ENCODE results near the gene GABARAP.
A peak's percentile ranks its signal among the peaks of the same experiment; 100 is the strongest.

GABARAP gene

DNA sequence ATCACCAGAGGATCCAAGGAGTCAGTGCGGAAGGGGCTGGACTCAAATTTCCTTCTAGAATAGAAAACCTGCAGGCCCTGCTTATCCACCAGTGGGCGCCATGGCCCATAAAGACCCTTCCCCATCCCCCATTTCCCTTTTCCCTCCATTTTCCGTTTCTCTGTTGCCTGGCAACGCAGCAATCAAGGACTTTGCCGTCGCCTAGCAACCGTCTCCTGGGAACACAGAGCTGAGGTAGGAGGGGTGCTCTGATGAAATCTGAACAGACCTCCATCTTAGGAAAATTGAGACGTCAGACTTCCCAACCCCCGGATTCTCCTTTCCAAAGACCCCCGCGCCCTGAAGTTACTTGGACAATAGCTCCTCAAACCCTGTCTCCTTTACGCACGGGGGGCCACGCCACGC lies 28.4 kb downstream of the GABARAP start:
- no peak for TF ChIP-seq EZH2phosphoT487 (IDR thresholded peaks at IDR 0.05; ENCODE audit: borderline replicate concordance)
- TF ChIP-seq, protein P1, sequence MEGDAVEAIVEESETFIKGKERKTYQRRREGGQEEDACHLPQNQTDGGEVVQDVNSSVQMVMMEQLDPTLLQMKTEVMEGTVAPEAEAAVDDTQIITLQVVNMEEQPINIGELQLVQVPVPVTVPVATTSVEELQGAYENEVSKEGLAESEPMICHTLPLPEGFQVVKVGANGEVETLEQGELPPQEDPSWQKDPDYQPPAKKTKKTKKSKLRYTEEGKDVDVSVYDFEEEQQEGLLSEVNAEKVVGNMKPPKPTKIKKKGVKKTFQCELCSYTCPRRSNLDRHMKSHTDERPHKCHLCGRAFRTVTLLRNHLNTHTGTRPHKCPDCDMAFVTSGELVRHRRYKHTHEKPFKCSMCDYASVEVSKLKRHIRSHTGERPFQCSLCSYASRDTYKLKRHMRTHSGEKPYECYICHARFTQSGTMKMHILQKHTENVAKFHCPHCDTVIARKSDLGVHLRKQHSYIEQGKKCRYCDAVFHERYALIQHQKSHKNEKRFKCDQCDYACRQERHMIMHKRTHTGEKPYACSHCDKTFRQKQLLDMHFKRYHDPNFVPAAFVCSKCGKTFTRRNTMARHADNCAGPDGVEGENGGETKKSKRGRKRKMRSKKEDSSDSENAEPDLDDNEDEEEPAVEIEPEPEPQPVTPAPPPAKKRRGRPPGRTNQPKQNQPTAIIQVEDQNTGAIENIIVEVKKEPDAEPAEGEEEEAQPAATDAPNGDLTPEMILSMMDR (conservative IDR thresholded peaks at IDR 0.05; ENCODE audit: low read length), result peak; percentile 89
- no peaks in the 10 kb centered on the region for H3K9me2 ChIP-seq (replicated peaks; ENCODE audit: low read depth, low read length)
- peaks cover 29% of the 10 kb centered on the region for H3K79me2 ChIP-seq (ENCODE audit: insufficient read depth, low read length)
- no peaks in the 10 kb centered on the region for H3K36me3 ChIP-seq (ENCODE audit: insufficient read depth, low read length)
- H3K9ac ChIP-seq (ENCODE audit: low read depth, low read length, poor library complexity, severe bottlenecking), result peak overlapping the region; percentile 48
- H3F3A ChIP-seq (ENCODE audit: low read depth), result peaks cover 3% of the 10 kb centered on the region; the same call in 1 of the 2 replicates
- H3K9me3 ChIP-seq (ENCODE audit: insufficient read depth, low read depth, low read length), result no peaks in the 10 kb centered on the region
- H4K20me1 ChIP-seq (ENCODE audit: insufficient read depth, low read length, poor library complexity, severe bottlenecking), result peaks cover 6% of the 10 kb centered on the region
- peak overlapping the region; percentile 80 for H3K4me3 ChIP-seq (ENCODE audit: low read length, poor library complexity, severe bottlenecking)
- peak overlapping the region; percentile 95 for H3K4me2 ChIP-seq (ENCODE audit: low read depth, low read length, poor library complexity, severe bottlenecking)
- no peak overlapping the region for H2AFZ ChIP-seq (ENCODE audit: low read length)
- H3K27me3 ChIP-seq (ENCODE audit: insufficient read depth, low read length, poor library complexity, severe bottlenecking), result no peaks in the 10 kb centered on the region
- peaks cover 43% of the 10 kb centered on the region for H3K4me1 ChIP-seq (ENCODE audit: insufficient read depth, low read length, poor library complexity, severe bottlenecking)

DNA sequence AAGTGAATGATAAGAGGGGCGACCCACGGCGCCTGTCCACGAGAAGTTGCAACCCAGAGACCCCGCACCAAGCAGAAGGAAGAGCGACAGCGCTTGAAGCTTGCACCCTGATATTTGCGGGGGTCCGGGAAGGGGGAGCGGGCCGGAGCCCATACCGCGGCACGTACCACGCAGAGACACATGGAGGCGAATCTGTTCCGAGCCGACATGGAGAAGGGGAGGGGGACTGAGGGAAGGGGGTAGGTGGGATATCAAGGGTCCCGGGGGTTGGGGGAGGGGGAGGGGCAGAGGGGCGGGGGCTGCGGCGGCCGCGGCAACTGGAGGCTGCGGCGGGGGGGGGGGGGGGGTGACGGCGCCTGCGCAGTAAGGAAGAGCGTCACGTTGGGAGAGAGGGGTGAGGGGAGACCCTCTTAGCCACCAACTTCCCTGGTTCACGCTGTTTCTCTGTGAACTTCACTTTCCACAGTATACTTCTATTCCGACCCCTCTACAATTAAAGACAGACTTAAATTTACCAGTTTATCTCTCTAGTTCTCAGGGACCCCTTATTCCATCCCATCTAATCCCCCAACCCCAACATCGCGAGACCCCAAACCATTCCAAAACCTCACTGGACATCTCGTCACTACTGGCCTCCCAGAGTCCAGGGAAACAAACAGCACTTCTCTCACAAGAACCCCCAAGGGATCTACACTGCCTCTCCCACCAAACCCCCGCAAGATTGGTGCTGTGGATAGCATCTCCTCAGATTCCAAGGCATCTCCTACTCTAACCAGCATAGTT lies 30.6 kb downstream of the GABARAP start:
- no peak overlapping the region for H3K4me3 ChIP-seq (ENCODE audit: low read length, poor library complexity, severe bottlenecking)
- no peak for TF ChIP-seq EZH2phosphoT487 (IDR thresholded peaks at IDR 0.05; ENCODE audit: borderline replicate concordance)
- TF ChIP-seq, protein P1 (conservative IDR thresholded peaks at IDR 0.05; ENCODE audit: low read length), result no peak
- H3K4me1 ChIP-seq (ENCODE audit: insufficient read depth, low read length, poor library complexity, severe bottlenecking), result peaks cover 26% of the 10 kb centered on the region
- H3K9me2 ChIP-seq (replicated peaks; ENCODE audit: low read depth, low read length), result no peaks in the 10 kb centered on the region
- peaks cover 3% of the 10 kb centered on the region; the same call in 1 of the 2 replicates for H3F3A ChIP-seq (ENCODE audit: low read depth)
- H3K79me2 ChIP-seq (ENCODE audit: insufficient read depth, low read length), result peaks cover 24% of the 10 kb centered on the region
- H4K20me1 ChIP-seq (ENCODE audit: insufficient read depth, low read length, poor library complexity, severe bottlenecking), result peaks cover 6% of the 10 kb centered on the region
- H3K9me3 ChIP-seq (ENCODE audit: insufficient read depth, low read depth, low read length), result no peaks in the 10 kb centered on the region
- no peak overlapping the region for H2AFZ ChIP-seq (ENCODE audit: low read length)
- no peaks in the 10 kb centered on the region for H3K36me3 ChIP-seq (ENCODE audit: insufficient read depth, low read length)
- no peak overlapping the region for H3K9ac ChIP-seq (ENCODE audit: low read depth, low read length, poor library complexity, severe bottlenecking)
- H3K27me3 ChIP-seq (ENCODE audit: insufficient read depth, low read length, poor library complexity, severe bottlenecking), result no peaks in the 10 kb centered on the region
- no peak overlapping the region for H3K4me2 ChIP-seq (ENCODE audit: low read depth, low read length, poor library complexity, severe bottlenecking)

DNA sequence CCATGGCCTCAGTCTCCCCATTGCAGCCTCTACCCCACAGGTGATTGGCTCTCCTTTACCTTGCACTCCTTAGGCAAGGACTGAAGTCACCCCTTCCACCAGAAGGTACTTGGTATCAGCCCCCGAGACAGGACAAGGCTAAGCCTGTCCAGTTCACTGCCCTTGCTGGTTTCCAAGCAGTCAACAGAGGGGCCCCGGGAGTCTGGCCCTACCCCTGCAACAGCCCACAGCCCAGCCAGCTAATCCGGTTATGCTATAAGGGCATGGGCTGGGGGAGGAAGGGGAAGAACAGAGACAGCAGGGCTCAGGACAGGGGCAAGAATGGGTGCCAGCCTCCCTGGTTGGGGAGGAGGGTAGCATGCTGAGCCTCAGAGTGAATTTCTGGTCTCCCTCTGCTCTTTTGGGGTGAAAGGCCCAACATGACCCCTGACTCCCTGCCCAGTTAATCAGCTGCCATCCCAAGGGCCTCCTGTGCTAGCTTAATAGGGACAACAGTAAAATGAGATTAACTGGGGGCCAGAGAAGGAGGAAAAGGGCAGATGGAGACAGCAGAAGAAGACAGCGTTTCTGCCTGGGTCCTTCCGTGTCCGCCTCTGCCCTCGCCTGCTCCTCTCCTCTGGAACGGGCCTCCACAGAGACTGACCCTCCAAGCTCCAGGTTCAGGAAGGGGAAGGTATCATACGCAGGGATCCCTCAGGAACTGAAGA lies 33.3 kb downstream of the GABARAP start:
- Histone ChIP-seq H3K27me3 (ENCODE audit: insufficient read depth, low read length, poor library complexity, severe bottlenecking) (no peaks in the 10 kb centered on the region), H3K4me2 (ENCODE audit: low read depth, low read length, poor library complexity, severe bottlenecking) (no peak overlapping the region), H3F3A (ENCODE audit: low read depth) (no peaks in the 10 kb centered on the region), H3K9me2 (replicated peaks; ENCODE audit: low read depth, low read length) (no peaks in the 10 kb centered on the region), H3K4me1 (ENCODE audit: insufficient read depth, low read length, poor library complexity, severe bottlenecking) (peaks cover 6% of the 10 kb centered on the region), H3K79me2 (ENCODE audit: insufficient read depth, low read length) (peaks cover 16% of the 10 kb centered on the region), H3K4me3 (ENCODE audit: low read length, poor library complexity, severe bottlenecking) (no peak overlapping the region), H4K20me1 (ENCODE audit: insufficient read depth, low read length, poor library complexity, severe bottlenecking) (peaks cover 2% of the 10 kb centered on the region), H3K36me3 (ENCODE audit: insufficient read depth, low read length) (peaks cover under 1% of the 10 kb centered on the region; the same call in 1 of the 2 replicates), H2AFZ (ENCODE audit: low read length) (no peak overlapping the region), H3K9me3 (ENCODE audit: insufficient read depth, low read depth, low read length) (no peaks in the 10 kb centered on the region), H3K9ac (ENCODE audit: low read depth, low read length, poor library complexity, severe bottlenecking) (no peak overlapping the region)
- TF ChIP-seq, protein P1 (conservative IDR thresholded peaks at IDR 0.05; ENCODE audit: low read length), result no peak
- TF ChIP-seq EZH2phosphoT487 (IDR thresholded peaks at IDR 0.05; ENCODE audit: borderline replicate concordance), result no peak
